GM12891 (cell line): ENCODE data around the gene CLCN1.

Experiments used
- POLR2A ChIP-seq: IDR thresholded peaks from 2 replicates; pipeline ENCODE4 v1.6.1; 2011; ENCODE audit warnings: low read depth, low read length, control low read depth
- POLR2AphosphoS5 ChIP-seq: IDR thresholded peaks from 2 replicates; pipeline ENCODE4 v1.6.1; 2011; ENCODE audit warnings: low read depth, low read length, control low read depth
- POU2F2 ChIP-seq: IDR thresholded peaks from 2 replicates; pipeline ENCODE4 v1.6.1; 2011; ENCODE audit warnings: low read depth, mild to moderate bottlenecking, control low read depth, low read length, moderate library complexity
- TAF1 ChIP-seq: IDR thresholded peaks from 2 replicates; pipeline ENCODE4 v1.6.1; 2011; ENCODE audit warnings: low read depth, low read length, control low read depth

GRCh38 chr7:143288836-143289235 is 27.1 kb upstream of the CLCN1 start:
- TF ChIP-seq POLR2A (no peak), POLR2AphosphoS5 (no peak), TAF1 (no peak), POU2F2 (no peak)
